ENCODE results near the gene WSB1.

The WSB1 gene

DNA sequence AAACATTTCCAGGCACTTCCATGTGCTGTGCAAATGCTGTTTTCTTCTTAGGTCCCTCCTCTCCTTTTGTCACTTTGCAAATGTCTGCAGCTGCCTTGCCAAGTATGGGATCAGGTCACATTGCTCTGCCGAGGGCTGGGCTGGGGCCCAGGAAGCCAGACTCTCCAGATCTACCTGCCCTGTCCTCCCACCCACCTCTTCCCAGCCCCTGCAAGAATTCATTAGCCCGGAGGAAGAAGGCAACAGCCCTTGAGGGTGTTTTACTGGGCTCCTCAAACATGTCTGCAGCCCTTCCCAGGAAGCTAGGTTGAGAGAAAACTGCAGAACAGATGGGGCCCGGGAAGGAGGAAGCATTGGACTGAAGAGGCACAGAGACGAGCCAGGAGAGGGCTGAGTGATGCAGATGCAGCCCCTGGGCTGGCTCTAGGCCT, 47.1 kb downstream of the WSB1 start:
- DNase-seq: no peak

DNA sequence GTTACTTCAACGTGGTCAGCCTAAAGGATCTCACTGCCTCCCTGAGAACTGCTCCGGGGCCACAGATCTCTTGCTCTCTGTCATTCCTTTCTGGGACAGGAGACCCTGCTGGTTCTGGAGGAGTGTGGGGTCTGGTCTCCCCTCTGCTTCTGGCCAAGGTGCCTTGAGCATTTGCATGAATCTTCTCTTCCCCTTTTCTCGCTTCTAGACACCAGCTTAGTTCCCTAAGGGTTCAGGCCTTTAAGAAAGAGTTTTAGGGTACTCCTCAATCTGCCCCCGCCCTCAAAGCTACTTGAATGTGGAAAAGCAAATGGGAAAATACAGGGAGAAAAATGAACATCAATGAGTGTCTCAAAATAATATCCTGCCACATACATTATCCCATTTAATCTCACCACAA, 48.1 kb downstream of the WSB1 start:
- no peak for DNase-seq

DNA sequence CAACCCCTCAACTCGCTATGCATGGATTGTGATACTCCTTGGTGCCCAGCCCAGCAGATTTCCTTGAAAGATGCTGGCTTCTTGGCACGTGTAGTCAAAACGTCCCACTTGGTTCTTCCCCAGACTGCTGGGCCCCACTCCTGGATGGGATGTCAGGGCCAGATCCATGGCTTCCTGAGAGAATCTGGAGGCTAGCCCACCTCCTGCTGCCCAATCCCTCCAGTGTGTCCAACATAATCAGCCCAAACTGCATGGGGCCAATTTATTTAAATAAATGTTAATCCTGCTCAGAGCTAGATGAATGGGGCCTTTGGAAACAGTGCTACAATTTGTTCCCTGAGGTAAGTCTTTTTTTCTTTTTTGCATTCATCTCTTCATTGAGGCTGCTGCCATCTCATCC, 49.4 kb downstream of the WSB1 start:
- DNase-seq: no peak

DNA sequence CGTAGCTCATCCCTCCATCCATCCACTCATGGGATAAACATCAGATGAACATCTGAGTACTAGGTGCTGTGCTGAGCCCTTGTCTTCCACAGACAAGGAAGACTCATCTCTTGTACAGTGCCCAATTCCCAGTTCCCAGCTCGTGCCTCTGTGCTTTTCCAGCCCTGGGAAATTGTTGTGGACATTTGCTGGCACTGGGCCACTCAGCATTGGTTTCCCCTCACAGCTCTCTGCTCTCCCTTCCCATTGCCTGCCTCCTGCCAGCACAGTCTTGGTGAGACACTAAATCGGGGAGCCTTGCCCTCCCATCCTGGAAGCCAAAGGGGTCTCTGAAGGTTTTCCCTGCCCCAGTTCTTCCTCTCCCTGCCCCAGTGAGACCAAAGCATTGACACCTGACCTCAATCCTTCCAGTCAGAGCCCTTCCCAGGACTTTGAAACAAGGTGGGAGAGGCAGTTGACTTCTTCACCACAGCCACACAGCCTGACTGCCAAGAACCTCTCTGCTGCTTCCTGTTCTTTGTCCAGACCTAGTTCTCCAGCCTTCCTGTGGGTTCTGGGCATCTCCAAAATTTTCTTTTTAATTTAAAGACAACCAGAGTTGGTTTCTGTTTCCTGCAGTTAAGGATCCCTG, 50.2 kb downstream of the WSB1 start:
- DNase-seq: no peak

DNA sequence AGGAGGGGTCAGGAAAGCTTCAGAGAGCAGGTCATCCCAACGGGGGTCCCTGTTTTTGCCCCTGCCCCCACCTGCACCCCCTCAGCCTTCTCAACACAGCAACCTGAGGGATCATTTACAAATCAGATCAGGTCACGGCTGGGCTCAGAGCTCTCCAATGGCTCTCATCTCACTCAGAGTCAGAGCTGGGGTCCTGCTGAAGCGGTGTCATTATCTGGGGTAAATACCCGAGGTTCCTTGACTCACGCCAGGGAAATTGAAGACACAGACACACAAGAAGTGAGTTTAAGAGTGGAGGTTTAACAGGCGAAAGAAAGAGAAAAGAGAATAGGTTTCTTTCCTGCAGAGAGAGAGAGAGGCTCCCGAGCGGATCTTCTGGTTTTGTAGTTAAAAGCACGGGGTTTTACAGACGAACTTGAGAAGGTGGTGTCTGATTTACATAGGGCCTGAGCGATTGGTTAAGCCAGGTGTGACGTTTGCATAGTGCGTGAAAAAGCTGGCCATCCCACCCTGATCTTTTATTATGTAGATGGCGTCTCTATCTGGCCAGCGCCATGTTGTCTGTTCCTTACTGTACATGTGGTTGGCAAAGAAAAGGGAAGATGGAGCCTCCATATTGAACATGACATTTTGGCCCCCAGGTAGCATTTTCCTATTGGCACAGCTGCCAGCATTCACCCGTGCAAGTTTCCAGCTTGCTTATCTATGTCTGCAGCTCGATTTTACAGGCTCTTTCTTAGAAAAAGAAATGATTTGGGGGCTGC, 51.4 kb downstream of the WSB1 start:
- no peak for DNase-seq

GRCh38 chr17:27346228-27346899, 52.5 kb downstream of the WSB1 start:
- no peak for DNase-seq

DNA sequence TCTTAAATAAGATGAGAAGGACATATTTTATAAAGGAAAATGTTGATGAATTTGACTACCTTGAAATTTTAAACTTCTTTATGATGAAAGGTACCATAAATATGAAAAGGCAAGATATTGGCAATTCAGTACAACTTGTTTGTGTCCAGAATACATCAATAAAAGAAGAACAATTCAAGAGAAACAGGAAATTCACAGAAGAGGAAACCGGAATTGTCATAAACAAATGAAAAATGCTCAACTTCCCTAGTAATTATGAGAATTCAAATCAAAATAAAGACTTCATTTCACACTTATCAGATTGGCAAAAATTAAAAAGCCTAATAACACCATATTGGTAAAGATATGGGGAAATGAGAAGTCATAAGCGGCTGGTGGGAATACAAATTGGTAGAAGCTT, 54.3 kb downstream of the WSB1 start:
- no peak for DNase-seq

DNA sequence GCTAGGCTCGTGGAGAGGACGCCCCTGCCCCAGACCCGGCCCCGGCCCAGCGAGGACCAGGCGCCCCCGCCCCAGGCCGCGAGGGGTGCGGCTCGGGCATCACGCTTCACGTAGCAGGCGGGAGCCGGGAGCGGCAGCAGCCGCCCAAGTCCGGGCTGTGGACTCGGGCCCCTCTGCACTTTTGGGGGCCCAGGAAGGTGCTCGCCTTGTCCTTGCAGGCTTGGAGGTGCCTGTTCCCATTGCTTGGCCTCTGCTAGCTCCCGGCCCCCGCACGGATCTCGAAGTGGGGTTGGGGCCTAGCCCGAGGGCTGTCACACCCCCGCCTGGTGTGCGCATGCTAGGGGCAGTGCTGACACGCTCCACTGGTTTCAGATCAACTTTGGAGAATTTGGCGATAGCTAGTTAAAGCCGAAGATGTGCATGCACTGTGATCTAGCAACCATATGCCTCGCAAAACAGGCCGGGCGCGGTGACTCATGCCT, 55.7 kb downstream of the WSB1 start:
- no peak for DNase-seq

- no peak for DNase-seq
These were observed 57.8 kb downstream of the WSB1 start for GRCh38 chr17:27351759-27352158.

- no peak for DNase-seq
These were observed 58.6 kb downstream of the WSB1 start for GRCh38 chr17:27352448-27353032.

DNA sequence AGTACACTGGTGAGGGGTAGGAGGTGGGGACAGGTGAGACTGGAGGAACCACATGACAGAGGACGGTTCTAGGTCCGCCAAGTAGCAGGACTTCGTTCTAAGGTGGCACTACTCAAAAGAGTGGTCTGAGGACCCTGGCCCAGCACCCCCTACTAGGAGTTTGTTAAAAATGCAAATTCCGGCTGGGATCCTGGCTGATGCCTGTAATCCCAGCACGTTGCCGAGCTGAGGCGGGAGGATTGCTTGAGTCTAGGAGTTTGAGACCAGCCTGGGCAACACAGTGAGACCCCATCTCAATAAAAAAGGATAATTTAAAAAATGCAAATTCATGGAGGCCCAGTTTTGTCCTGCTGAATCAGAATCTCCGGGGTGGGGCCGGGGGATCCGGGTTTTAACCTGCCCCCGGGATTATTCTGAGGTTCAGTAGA, 59.1 kb downstream of the WSB1 start:
- DNase-seq: no peak

GRCh38 chr17:27353461-27354050, 59.6 kb downstream of the WSB1 start:
- DNase-seq: no peak

- DNase-seq: no peak
These were observed 60.2 kb downstream of the WSB1 start for GRCh38 chr17:27354051-27354490.

GRCh38 chr17:27354491-27355081, 60.7 kb downstream of the WSB1 start:
- DNase-seq: no peak

- no peak for DNase-seq
These were observed 61.5 kb downstream of the WSB1 start for GRCh38 chr17:27355419-27355818.

DNA sequence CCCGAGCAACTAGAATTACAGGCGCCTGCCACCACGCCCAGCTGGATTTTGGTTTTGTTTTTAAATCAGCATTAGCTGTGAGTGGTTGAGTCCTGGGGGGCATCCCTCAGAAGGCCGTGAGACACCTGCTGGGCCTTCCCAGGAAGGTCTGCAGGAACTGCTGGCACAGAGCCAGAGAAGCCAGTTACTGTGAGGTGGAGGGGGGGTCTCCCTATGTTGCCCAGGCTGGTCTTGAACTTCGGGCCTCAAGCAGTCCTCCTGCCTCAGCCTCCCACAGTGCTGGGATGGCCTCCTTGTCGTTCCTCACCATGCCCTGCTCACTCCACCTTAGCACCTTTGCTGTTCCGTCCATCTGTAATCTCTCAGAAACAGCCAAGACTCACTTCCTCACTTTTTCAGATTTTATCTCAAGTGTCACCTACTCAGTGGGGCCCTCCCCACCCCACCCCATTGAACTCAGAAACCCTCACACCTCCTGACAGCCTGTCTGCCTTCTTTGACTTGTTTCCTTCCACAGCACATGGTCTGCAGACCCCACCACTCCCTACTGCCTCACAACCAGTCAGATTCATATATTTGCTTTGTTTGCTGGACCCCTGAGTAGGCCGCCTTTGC, 62.3 kb downstream of the WSB1 start:
- no peak for DNase-seq

- no peak for DNase-seq
These were observed 63.3 kb downstream of the WSB1 start for GRCh38 chr17:27357236-27357635.

GRCh38 chr17:27360507-27360906, 66.6 kb downstream of the WSB1 start:
- no peak for DNase-seq

GRCh38 chr17:27361695-27362094, 67.8 kb downstream of the WSB1 start:
- no peak for DNase-seq

GRCh38 chr17:27362503-27362902, 68.6 kb downstream of the WSB1 start:
- DNase-seq: no peak

- no peak for DNase-seq
These were observed 69.0 kb downstream of the WSB1 start for GRCh38 chr17:27362909-27363308.

- no peak for DNase-seq
These were observed 69.4 kb downstream of the WSB1 start for GRCh38 chr17:27363326-27363725.
